Endothelial cell (in vitro differentiated cells): ENCODE measurements around the gene KHSRP. TPM values are rescaled to one million over a fixed set of nuclear protein-coding genes. Genes with fewer than 3 reads are reported as not detected.

Experiments
- DNase-seq: peaks from one replicate; pipeline ENCODE4 v3.0.0; 2021; ENCODE audit warnings: low spot score
- H3K27ac Mint-ChIP-seq: one replicate; pipeline ENCODE4 v1.8.0; 2021; ENCODE audit warnings: mixed read lengths, inconsistent platforms; ENCODE audit not compliant: unreplicated experiment
- H3K27me3 Mint-ChIP-seq: one replicate; pipeline ENCODE4 v1.8.0; 2021; ENCODE audit warnings: mild to moderate bottlenecking, moderate library complexity, mixed read lengths, inconsistent platforms; ENCODE audit not compliant: unreplicated experiment
- H3K36me3 Mint-ChIP-seq: one replicate; pipeline ENCODE4 v1.8.0; 2021; ENCODE audit warnings: mild to moderate bottlenecking, low read depth, mixed read lengths, inconsistent platforms; ENCODE audit not compliant: unreplicated experiment
- H3K4me1 Mint-ChIP-seq: one replicate; pipeline ENCODE4 v1.8.0; 2021; ENCODE audit warnings: mild to moderate bottlenecking, mixed read lengths, inconsistent platforms; ENCODE audit not compliant: unreplicated experiment
- H3K4me3 Mint-ChIP-seq: one replicate; pipeline ENCODE4 v1.8.0; 2021; ENCODE audit warnings: mild to moderate bottlenecking, mixed read lengths, inconsistent platforms; ENCODE audit not compliant: unreplicated experiment
- H3K9me3 Mint-ChIP-seq: one replicate; pipeline ENCODE4 v1.8.0; 2021; ENCODE audit warnings: mixed read lengths, inconsistent platforms; ENCODE audit not compliant: unreplicated experiment
- total RNA-seq: library from RNA; stranded (reverse); fragmentation: NEBNext Ultra II Directional; extraction: Animal tissue kit (Norgen Biotek cat#: 25700); gene quantifications from one replicate; pipeline ENCODE4 v1.2.1, GENCODE V29; 2021; ENCODE audit not compliant: unreplicated experiment
- TF ChIP-seq, protein P1 (sequence below): fragments of 200-600 bp; sonication (generic); IDR thresholded peaks from one replicate; pipeline ENCODE4 v1.5.0; 2021; ENCODE audit warnings: antibody characterized with exemption; ENCODE audit not compliant: unreplicated experiment

The KHSRP gene
- total RNA-seq, 1 donor from 2014 or later: 290 TPM

DNA sequence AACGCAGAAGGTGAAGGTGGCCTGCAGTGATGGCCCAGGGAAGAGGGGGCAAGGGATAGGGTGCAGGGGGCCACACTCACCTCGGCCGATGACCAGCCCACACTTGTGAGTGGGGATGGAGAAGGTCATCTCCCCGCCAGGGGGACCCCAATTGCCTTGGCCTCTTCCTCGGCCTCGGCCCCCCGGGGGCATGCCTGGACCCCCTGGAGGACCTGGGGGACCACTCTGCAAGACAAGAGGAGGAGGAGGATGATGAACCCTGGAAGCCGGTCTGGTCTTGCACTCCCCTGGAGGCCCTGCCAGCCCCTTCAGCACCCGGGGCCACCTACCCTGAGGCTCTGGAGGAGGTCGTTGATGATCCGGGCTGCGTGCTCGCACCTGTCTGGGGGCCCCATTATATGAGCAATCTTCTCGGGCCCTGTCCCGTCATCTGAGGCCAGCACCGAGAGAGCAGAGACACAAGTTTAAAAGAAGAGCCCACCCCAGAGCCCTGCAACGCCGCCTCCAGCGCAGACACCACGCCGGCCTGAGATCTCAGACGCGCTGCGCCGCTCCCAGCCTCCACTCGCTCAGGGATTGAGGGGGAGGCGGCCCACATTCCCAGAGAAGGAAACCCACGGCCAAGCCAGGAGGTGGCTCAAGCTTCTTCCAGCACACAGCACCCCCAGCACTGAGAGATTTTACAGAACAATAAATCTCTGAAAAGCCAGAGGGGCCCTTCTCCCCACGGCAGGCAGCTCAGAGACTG, 7.8 kb downstream of the KHSRP start:
- no peak for DNase-seq
- TF ChIP-seq, protein P1, sequence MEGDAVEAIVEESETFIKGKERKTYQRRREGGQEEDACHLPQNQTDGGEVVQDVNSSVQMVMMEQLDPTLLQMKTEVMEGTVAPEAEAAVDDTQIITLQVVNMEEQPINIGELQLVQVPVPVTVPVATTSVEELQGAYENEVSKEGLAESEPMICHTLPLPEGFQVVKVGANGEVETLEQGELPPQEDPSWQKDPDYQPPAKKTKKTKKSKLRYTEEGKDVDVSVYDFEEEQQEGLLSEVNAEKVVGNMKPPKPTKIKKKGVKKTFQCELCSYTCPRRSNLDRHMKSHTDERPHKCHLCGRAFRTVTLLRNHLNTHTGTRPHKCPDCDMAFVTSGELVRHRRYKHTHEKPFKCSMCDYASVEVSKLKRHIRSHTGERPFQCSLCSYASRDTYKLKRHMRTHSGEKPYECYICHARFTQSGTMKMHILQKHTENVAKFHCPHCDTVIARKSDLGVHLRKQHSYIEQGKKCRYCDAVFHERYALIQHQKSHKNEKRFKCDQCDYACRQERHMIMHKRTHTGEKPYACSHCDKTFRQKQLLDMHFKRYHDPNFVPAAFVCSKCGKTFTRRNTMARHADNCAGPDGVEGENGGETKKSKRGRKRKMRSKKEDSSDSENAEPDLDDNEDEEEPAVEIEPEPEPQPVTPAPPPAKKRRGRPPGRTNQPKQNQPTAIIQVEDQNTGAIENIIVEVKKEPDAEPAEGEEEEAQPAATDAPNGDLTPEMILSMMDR: no peak
- Mint-ChIP-seq H3K36me3 (peaks cover 19% of the 10 kb centered on the region), H3K4me3 (no peak overlapping the region), H3K4me1 (peaks cover under 1% of the 10 kb centered on the region), H3K9me3 (no peaks in the 10 kb centered on the region), H3K27ac (no peak overlapping the region), H3K27me3 (peaks cover 5% of the 10 kb centered on the region)

DNA sequence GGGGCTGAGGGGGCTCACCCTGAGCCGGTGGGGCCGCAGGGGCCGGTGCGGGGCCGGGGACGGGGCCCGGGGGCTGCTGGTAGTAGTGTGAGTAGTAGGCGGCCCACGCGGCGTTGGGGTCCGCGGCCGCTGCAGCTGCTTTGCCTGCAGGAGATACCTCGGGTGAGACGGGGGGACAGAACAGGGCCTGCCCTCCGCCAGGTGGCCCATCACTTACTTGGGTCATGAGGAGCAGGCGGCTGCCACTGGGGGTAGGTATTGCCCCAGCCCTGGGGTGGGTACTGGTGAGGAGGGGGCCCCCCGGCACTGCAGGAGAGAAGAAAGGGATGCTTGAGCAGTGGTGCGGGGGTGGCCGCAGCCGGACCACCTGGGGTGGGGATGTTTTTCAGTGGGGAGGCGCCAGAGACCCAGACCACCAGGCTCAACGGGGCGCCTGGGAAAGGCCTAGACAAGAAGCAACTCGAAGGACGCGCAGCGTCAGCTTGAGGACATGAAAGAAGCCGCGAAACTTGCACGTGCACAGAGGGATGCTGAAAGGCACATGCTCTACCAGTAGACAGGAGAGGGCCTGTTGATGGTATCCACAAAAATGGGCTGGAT, 8.9 kb downstream of the KHSRP start:
- DNase-seq: no peak
- Mint-ChIP-seq H3K36me3 (peaks cover 17% of the 10 kb centered on the region), H3K9me3 (no peaks in the 10 kb centered on the region), H3K27ac (no peak overlapping the region), H3K4me1 (no peaks in the 10 kb centered on the region), H3K27me3 (peaks cover 4% of the 10 kb centered on the region), H3K4me3 (no peak overlapping the region)
- TF ChIP-seq, protein P1: no peak

DNA sequence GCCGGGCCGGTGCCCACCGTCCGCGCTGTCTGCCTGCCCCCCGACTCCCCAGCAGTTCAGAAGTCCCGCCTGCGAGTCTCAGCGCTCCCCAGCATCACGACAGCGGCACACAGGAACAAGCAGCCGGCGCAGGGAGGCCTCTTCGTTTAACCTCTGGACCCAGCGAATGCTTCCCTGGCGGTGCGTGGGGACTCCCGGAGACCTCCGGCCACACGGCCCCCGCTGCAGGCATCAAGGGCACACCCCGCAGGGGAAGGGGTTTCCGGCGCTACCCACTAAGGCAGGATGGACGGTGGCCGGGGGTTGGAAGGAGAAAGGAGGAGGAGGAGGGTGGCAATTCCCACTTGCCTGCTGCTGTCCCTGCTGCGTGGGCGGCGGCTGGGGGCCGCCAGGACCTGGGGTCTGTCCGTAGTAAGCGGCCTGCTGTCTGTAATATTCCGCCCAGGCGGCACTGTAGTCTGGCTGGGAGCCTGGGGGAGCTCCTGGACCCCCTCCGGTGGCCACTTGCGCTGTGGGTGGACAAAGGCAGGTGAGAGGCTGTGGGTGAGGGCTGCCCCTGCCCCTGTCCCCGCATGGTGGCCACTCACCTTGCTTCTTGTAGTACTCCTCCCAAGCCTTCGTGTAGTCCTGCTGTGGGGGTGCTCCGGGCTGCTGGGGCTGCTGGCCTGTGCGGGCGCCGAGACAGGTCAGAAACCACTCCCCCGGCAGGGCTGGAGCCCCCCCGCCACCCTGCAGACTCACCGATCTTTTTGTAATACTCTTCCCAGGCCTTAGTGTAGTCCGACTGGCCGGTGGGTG, 9.6 kb downstream of the KHSRP start:
- peak overlapping the region; percentile 55 for H3K27ac Mint-ChIP-seq
- no peak for DNase-seq
- H3K4me3 Mint-ChIP-seq: no peak overlapping the region
- H3K27me3 Mint-ChIP-seq: peaks cover 4% of the 10 kb centered on the region
- no peaks in the 10 kb centered on the region for H3K4me1 Mint-ChIP-seq
- H3K36me3 Mint-ChIP-seq: peaks cover 14% of the 10 kb centered on the region
- H3K9me3 Mint-ChIP-seq: no peaks in the 10 kb centered on the region
- TF ChIP-seq, protein P1: no peak

DNA sequence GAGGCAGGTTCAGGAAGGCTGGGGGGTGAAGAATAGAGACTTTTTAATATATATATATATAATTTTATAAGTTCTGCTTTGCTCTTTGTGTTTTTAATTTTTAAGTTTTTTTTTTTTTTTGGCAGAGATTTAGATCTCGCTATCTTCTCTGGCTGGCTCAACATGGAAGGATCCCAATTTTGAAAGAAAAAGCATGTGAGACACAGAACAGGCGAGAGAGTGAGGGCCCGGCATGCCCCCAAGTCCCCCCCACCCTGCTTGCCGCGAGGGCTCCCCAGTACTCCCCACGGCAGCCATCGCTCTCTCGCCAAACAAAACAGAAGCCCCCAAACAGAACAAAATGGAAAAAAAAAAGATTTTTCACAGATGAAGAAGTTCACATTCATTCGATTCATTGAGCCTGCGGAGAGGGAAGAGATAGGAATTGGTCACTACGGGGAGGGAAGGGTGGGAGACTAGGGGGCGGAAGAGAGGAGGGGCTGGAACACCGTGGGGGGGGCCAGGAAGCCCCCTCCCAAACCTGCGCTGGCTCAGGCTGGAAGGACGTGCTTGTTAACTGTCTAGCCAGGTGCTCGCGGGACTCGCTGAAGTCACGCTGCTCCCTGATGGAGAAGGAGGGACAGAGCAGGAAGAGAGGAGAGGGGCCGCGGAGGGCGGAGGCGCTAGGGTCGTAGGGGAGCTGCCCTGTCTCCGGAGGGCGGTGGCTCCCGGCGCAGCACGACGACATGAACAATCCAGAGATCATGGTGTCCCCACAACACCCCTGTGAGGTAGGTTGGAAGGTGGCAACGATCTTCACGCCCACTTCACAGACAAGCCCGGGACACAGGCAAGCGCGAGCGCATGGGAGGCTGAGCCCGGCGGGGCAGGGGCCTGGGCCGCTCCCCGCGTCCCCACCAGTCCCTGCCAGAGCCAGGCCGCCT, 10.6 kb downstream of the KHSRP start:
- TF ChIP-seq, protein P1: no peak
- no peak for DNase-seq
- Mint-ChIP-seq H3K4me1 (no peaks in the 10 kb centered on the region), H3K27me3 (peaks cover 1% of the 10 kb centered on the region), H3K27ac (no peak overlapping the region), H3K36me3 (peaks cover 9% of the 10 kb centered on the region), H3K9me3 (no peaks in the 10 kb centered on the region), H3K4me3 (no peak overlapping the region)
